ENCODE measurements around the gene TMEM80. TPM values are rescaled to one million over a fixed set of nuclear protein-coding genes. Genes with fewer than 3 reads are reported as not detected.

The TMEM80 gene
- total RNA-seq, 4 donors from 2014 or later = 3.2 to 22.3 (median 14.3) TPM

DNA sequence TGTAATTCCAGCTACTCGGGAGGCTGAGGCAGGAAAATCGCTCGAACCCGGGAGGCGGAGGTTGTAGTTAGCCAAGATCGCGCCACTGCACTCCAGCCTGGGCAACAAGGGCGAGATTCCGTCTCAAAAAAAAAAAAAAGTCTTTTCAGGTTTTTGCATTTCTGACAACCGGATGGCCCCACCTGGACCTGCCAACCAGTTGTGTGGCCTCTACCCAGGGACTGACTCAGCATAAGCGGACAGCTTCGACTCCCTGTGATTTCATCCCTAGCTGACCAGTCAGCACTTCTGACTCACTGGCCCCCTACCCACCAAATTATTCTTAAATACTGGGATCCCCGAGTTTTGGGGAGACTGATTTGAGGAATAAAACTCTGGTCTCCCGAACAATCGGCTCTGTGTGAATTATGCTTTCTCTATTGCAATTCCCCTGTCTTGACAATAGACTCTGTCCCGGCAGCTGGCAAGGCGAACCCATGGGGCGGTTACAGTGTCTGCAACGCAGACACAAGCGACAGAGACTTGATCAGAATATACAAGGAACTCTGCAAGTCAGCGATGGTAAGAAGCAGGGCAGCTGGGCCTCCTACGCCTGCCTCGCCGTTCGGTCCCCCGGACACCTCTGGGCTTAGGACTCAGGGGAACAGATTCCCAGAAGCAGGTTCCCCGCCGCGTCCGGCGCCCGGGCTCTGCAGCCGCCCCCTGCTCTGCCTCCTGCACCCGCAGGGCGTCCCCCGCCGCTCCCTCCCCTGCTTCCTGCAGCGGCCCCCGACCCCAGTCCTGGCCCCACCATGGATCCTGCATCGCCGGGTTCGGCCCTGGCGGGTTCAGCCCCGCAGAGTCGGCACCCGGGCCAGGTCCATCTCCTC, 50.9 kb downstream of the TMEM80 start:
- Histone ChIP-seq H3K27me3 (no peaks in the 10 kb centered on the region), H3K36me3 (no peaks in the 10 kb centered on the region), H3K9me3 (no peaks in the 10 kb centered on the region), H3K27ac (peak overlapping the region; percentile 78 to 98 (median 93)), H3K4me1 (peaks cover 13 to 16% of the 10 kb centered on the region in 2 donors), H3K4me3 (peak overlapping the region; percentile 67 to 99 (median 85))
- in situ Hi-C loops (cut with MboI; ENCODE audit: low sequenced_read_pairs in 4 of 4) (loop anchor here in 1 of 4 donors (25.0 kb wide), 1 partner anchor 184 kb away; the partner anchor contains the start of genes LMNTD2 and RASSF7), intact Hi-C loops (cut with DNase I; ENCODE audit: low total_unique reads) (loop anchor here (1.0 to 5.0 kb wide), 3 partner anchors 31 to 52 kb away; partner anchors contain the start of genes DEAF1, GATD1, SLC25A22 and TMEM80)
- DNase-seq = peak in 1 of 2 donors; percentile 44
- no peak for TF ChIP-seq POLR2A (IDR thresholded peaks at IDR 0.05)
- TF ChIP-seq, protein P1, sequence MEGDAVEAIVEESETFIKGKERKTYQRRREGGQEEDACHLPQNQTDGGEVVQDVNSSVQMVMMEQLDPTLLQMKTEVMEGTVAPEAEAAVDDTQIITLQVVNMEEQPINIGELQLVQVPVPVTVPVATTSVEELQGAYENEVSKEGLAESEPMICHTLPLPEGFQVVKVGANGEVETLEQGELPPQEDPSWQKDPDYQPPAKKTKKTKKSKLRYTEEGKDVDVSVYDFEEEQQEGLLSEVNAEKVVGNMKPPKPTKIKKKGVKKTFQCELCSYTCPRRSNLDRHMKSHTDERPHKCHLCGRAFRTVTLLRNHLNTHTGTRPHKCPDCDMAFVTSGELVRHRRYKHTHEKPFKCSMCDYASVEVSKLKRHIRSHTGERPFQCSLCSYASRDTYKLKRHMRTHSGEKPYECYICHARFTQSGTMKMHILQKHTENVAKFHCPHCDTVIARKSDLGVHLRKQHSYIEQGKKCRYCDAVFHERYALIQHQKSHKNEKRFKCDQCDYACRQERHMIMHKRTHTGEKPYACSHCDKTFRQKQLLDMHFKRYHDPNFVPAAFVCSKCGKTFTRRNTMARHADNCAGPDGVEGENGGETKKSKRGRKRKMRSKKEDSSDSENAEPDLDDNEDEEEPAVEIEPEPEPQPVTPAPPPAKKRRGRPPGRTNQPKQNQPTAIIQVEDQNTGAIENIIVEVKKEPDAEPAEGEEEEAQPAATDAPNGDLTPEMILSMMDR (IDR thresholded peaks at IDR 0.05 in 4 of 5, conservative IDR thresholded peaks at IDR 0.05 in 1 of 5) = no peak
- ATAC-seq = peak; percentile 38 to 65

DNA sequence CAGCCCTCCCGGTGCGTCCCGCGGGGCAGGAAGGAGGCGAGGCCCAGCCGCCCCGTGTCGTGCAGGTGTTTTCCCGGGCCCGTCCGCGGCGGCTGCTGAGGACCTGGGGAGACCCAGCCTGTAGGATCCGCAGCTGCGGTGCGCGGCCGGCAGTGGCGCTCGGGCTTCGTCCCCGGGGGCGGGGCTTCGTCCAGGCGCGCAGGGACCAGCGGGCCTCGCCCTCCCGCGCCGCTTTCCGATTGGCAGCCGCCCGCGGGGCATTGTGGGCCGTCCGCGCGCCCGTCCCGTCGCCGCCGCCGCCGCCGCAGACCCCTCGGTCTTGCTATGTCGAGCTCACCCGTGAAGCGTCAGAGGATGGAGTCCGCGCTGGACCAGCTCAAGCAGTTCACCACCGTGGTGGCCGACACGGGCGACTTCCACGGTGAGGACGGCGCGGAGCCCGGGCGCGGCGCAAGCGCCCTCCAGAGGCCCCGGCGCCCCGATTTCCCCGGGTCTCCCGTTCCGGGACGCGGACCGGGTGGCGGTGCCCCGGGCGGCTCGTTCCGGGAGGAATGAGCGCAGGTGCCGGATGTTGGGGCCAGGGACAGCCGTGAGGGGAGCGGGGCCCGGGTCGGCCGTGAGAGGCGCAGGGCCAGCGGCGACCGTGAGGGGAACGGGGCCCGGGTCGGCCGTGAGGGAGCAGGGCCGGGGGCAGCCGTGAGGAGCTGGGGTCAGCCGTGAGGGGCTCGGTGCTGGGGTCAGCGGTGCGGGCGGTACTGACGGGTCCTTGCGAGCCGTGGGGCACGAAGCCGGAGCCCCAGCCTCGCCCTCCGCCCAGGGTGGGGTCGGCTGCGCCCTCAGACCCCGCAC, 51.8 kb downstream of the TMEM80 start, which contains the start of gene TALDO1:
Gene TALDO1, plus strand, starts transcription at position 307 of the 849 bp plus-strand sequence. Its CDS starts 18 bp downstream, at position 325.
- Histone ChIP-seq H3K36me3 (no peaks in the 10 kb centered on the region), H3K4me1 (peaks cover 13 to 16% of the 10 kb centered on the region in 2 donors), H3K27me3 (no peaks in the 10 kb centered on the region), H3K4me3 (peak within 1 kb of the TSS; percentile 67 to 99 (median 85)), H3K27ac (peak within 1 kb of the TSS; percentile 78 to 98 (median 93)), H3K9me3 (no peaks in the 10 kb centered on the region)
- DNase-seq (peak; percentile 83 to 88), ATAC-seq (peak; percentile 91 to 92)
- intact Hi-C loops (cut with DNase I; ENCODE audit: low total_unique reads) = loop anchor here (1.0 to 5.0 kb wide), 4 partner anchors 17 to 51 kb away; partner anchors contain the start of genes DEAF1, GATD1, SLC25A22 and TMEM80
- TF ChIP-seq, protein P1 (IDR thresholded peaks at IDR 0.05 in 4 of 5, conservative IDR thresholded peaks at IDR 0.05 in 1 of 5) = peak in 4 of 5 experiments; percentile 9 to 46 (median 27)
- peak; percentile 77 to 92 for TF ChIP-seq POLR2A (IDR thresholded peaks at IDR 0.05)
- in situ Hi-C loops (cut with MboI; ENCODE audit: low sequenced_read_pairs in 4 of 4) = loop anchor here in 1 of 4 donors (25.0 kb wide), 1 partner anchor 185 kb away; the partner anchor contains the start of genes LMNTD2 and RASSF7

DNA sequence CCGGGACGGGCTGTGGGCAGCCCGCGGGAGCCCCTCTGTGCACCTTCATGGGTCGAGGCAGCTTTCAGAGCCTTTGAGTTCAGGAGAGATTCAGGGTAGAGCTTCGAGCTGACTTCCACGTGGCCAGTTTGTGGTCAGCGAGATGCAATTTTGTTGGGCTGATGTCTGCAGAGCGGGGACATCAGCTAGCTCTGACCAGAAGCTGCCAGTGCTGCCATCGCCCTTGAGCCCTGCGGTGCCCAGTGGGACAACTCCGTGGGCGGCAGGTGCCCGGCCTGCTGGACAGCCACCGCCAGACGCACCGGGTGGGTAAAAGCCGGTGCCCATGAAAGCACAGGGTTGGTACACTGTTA, 52.4 kb downstream of the TMEM80 start:
- TF ChIP-seq POLR2A (IDR thresholded peaks at IDR 0.05) = no peak
- TF ChIP-seq, protein P1 (IDR thresholded peaks at IDR 0.05 in 4 of 5, conservative IDR thresholded peaks at IDR 0.05 in 1 of 5) = no peak
- Histone ChIP-seq H3K36me3 (no peaks in the 10 kb centered on the region), H3K4me3 (peak overlapping the region; percentile 67 to 99 (median 85)), H3K4me1 (peaks cover 13 to 16% of the 10 kb centered on the region in 2 donors), H3K27me3 (no peaks in the 10 kb centered on the region), H3K27ac (peak overlapping the region; percentile 78 to 98 (median 93)), H3K9me3 (no peaks in the 10 kb centered on the region)
- DNase-seq (no peak), ATAC-seq (peak; percentile 16 to 26)
- in situ Hi-C loops (cut with MboI; ENCODE audit: low sequenced_read_pairs in 4 of 4) (loop anchor here in 1 of 4 donors (25.0 kb wide), 1 partner anchor 186 kb away; the partner anchor contains the start of genes LMNTD2 and RASSF7), intact Hi-C loops (cut with DNase I; ENCODE audit: low total_unique reads) (loop anchor here (2.0 to 5.0 kb wide), 2 partner anchors 17 to 51 kb away; partner anchors contain the start of genes DEAF1 and TMEM80)

DNA sequence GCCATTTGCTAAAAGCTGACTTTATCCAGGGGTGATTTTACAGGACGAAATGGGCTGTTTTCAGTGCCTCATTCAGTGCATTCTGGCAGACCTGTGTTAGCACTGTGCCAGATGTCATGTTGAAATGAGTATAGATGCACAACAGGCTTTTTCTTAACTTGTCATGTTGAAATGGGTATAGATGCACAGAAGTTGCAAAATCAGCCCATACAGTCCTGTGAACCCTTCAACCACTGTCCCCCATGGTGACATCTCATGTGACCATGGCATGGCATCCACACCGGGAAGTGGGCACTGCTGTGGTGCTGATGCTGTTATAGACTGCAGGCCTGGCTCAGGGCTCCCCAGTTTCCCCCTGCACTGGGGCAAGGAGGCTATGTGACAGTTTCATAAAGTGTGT, 54.1 kb downstream of the TMEM80 start:
- Histone ChIP-seq H3K36me3 (no peaks in the 10 kb centered on the region), H3K27ac (no peak overlapping the region), H3K9me3 (no peaks in the 10 kb centered on the region), H3K4me3 (no peak overlapping the region), H3K27me3 (no peaks in the 10 kb centered on the region), H3K4me1 (peaks cover 15 to 16% of the 10 kb centered on the region in 2 donors)
- TF ChIP-seq, protein P1 (IDR thresholded peaks at IDR 0.05 in 4 of 5, conservative IDR thresholded peaks at IDR 0.05 in 1 of 5) = no peak
- no peak for TF ChIP-seq POLR2A (IDR thresholded peaks at IDR 0.05)
- in situ Hi-C loops (cut with MboI; ENCODE audit: low sequenced_read_pairs in 4 of 4) (loop anchor here in 1 of 4 donors (25.0 kb wide), 1 partner anchor 187 kb away; the partner anchor contains the start of genes LMNTD2 and RASSF7), intact Hi-C loops (cut with DNase I; ENCODE audit: low total_unique reads) (loop anchor here (2.0 to 5.0 kb wide), 2 partner anchors 15 to 52 kb away; partner anchors contain the start of genes DEAF1 and TMEM80)
- ATAC-seq (no peak), DNase-seq (no peak)
